Measurements from ENCODE around the gene ANKRD9. TPM values are rescaled to one million over a fixed set of nuclear protein-coding genes. Genes with fewer than 3 reads are reported as not detected.
A peak's percentile ranks its signal among the peaks of the same experiment; 100 is the strongest.
"Not testable (repeated sequence)": the region's sequence is repeated elsewhere in the genome, so short reads cannot be mapped to it uniquely, and the experiment has no call there.

Gene ANKRD9
- total and polyA plus RNA-seq, 7 donors, result 9.6 to 36.0 (median 16.4) TPM

GRCh38 chr14:102524451-102525218 is 15.1 kb upstream of the ANKRD9 start:
- 1% methylated on average over 32 of the region's 32 CpGs for WGBS, 2 donors
- intact Hi-C loops (cut with DNase I), result loop anchor here (2.0 to 10.0 kb wide), 3 partner anchors 68 to 253 kb away; partner anchors contain the start of genes RCOR1 and TRAF3

GRCh38 chr14:102523569-102524450 is 14.2 kb upstream of the ANKRD9 start:
- TF ChIP-seq EP300 (IDR thresholded peaks at IDR 0.05) (no peak), POLR2AphosphoS5 (IDR thresholded peaks at IDR 0.05) (no peak), POLR2A (IDR thresholded peaks at IDR 0.05) (no peak), CTCF (IDR thresholded peaks at IDR 0.05) (no peak)
- Histone ChIP-seq H3K36me3 (no peaks in the 10 kb centered on the region), H3K4me3 (peak overlapping the region in 3 of 4 donors; percentile 59 to 73 (median 61)), H3K9me3 (no peaks in the 10 kb centered on the region), H3K27me3 (no peaks in the 10 kb centered on the region), H3K4me1 (peaks cover 0 to 15% (median 11%) of the 10 kb centered on the region in 4 donors), H3K27ac (peak overlapping the region; percentile 80 to 89 (median 84))
- intact Hi-C loops (cut with DNase I), result loop anchor here (2.0 to 10.0 kb wide), 3 partner anchors 69 to 253 kb away; partner anchors contain the start of genes RCOR1 and TRAF3
- peak; percentile 68 for DNase-seq
- 9 to 41% methylated on average over 34 of the region's 34 CpGs for WGBS, 2 donors

More at GRCh38 chr14:102524451-102525218, 15.1 kb upstream of the ANKRD9 start:
- TF ChIP-seq EP300 (IDR thresholded peaks at IDR 0.05) (no peak), POLR2A (IDR thresholded peaks at IDR 0.05) (peak; percentile 7 to 52), POLR2AphosphoS5 (IDR thresholded peaks at IDR 0.05) (peak; percentile 23 to 69 (median 66)), CTCF (IDR thresholded peaks at IDR 0.05) (peak; percentile 95 to 99 (median 98))
- peaks cover 0 to 15% (median 11%) of the 10 kb centered on the region in 4 donors for H3K4me1 ChIP-seq
- H3K27ac ChIP-seq, result peak overlapping the region; percentile 80 to 89 (median 84)
- no peaks in the 10 kb centered on the region for H3K36me3 ChIP-seq
- no peaks in the 10 kb centered on the region for H3K9me3 ChIP-seq
- DNase-seq, result peak; percentile 100
- H3K27me3 ChIP-seq, result no peaks in the 10 kb centered on the region
- peak overlapping the region; percentile 47 to 73 (median 60) for H3K4me3 ChIP-seq

- Histone ChIP-seq H3K36me3 (no peaks in the 10 kb centered on the region), H3K27me3 (no peaks in the 10 kb centered on the region), H3K27ac (peak overlapping the region in 2 of 4 donors; percentile 80 to 84), H3K4me1 (peaks cover 0 to 15% (median 11%) of the 10 kb centered on the region in 4 donors), H3K4me3 (no peak overlapping the region), H3K9me3 (no peaks in the 10 kb centered on the region)
- intact Hi-C loops (cut with DNase I), result loop anchor here (5.0 to 10.0 kb wide), 2 partner anchors 172 to 254 kb away; partner anchors contain the start of gene TRAF3
- no peak for DNase-seq
- 28 to 30% methylated on average over 3 of the region's 3 CpGs for WGBS, 2 donors
- TF ChIP-seq POLR2A (IDR thresholded peaks at IDR 0.05) (no peak), EP300 (IDR thresholded peaks at IDR 0.05) (no peak), POLR2AphosphoS5 (IDR thresholded peaks at IDR 0.05) (no peak), CTCF (IDR thresholded peaks at IDR 0.05) (no peak)
Observed at GRCh38 chr14:102523200-102523568, 13.6 kb upstream of the ANKRD9 start.

GRCh38 chr14:102519709-102520108 is 10.1 kb upstream of the ANKRD9 start:
- 89 to 91% methylated on average over 5 of the region's 5 CpGs for WGBS, 2 donors
- H3K9me3 ChIP-seq, H3K36me3 ChIP-seq, H3K27me3 ChIP-seq, H3K27ac ChIP-seq, H3K4me3 ChIP-seq, DNase-seq: not testable (repeated sequence)
- peaks cover 0 to 25% (median 17%) of the 10 kb centered on the region in 4 donors for H3K4me1 ChIP-seq
- intact Hi-C loops (cut with DNase I), result loop anchor here (5.0 to 10.0 kb wide), 2 partner anchors 175 to 258 kb away; partner anchors contain the start of gene TRAF3

Data from sigmoid colon (tissue), 7 donors.